B cell (primary cell): Measurements from ENCODE around the gene EPN1. TPM values are rescaled to one million over a fixed set of nuclear protein-coding genes. Genes with fewer than 3 reads are reported as not detected.
"Not testable (repeated sequence)": the region's sequence is repeated elsewhere in the genome, so short reads cannot be mapped to it uniquely, and the experiment has no call there.

ENCODE experiments used
- ATAC-seq: fragments of 200-7000 bp; cut with Tn5 transposase; one replicate; pipeline ENCODE4 v1.10.0; 2021; ENCODE audit warnings: low read depth, mild to moderate bottlenecking, moderate number of reproducible peaks, moderate library complexity
- CTCF ChIA-PET: fragments of 350-600 bp; sonication (Branson Sonifier 250); formaldehyde crosslinking; loops from one replicate; lab custom pipeline; 2021; ENCODE audit warnings: antibody characterized with exemption, inconsistent platforms; lab: Charles Lee
- POLR2A ChIA-PET: fragments of 350-600 bp; sonication (Branson Sonifier 250); formaldehyde crosslinking; loops from one replicate; lab custom pipeline; 2021; ENCODE audit warnings: antibody characterized with exemption; lab: Charles Lee
- DNase-seq: peaks from one replicate; pipeline ENCODE4 v3.0.0; 2013
- H2AFZ ChIP-seq: 2 replicates; pipeline ENCODE4 v1.6.1; 2012; ENCODE audit warnings: mild to moderate bottlenecking, low read depth, low read length; ENCODE audit not compliant: insufficient read depth, poor library complexity, severe bottlenecking
- H3K27ac ChIP-seq, 2 donors: 1 replicate in 1 of 2; 2 replicates in 1 of 2; pipeline ENCODE4 v1.5.1; 2012 to 2013; ENCODE audit warnings: low read length in 2 of 2, mild to moderate bottlenecking in 2 of 2, moderate library complexity in 1 of 2
- H3K27me3 ChIP-seq, 4 experiments: fragments of 200-600 bp in 1 of 4; sonication (generic) in 1 of 4; replicated peaks in 1 of 4; 1 replicate in 2 of 4; 2 replicates in 2 of 4; pipeline versions ENCODE4 v1.6.1 to v1.7.0; 2013 to 2016; ENCODE audit warnings: low read length in 3 of 4, mild to moderate bottlenecking in 2 of 4, mixed read lengths in 1 of 4, moderate library complexity in 1 of 4; ENCODE audit not compliant: insufficient read depth in 4 of 4, control insufficient read depth in 3 of 4; ENCODE audit errors: control extremely low read depth in 1 of 4
- H3K36me3 ChIP-seq, 2 experiments: replicated peaks in 1 of 2; 1 replicate in 1 of 2; 2 replicates in 1 of 2; pipeline versions ENCODE4 v1.6.1 to v1.7.1; 2013; ENCODE audit warnings: low read length in 1 of 2; ENCODE audit not compliant: insufficient read depth in 2 of 2, control insufficient read depth in 1 of 2; ENCODE audit errors: control extremely low read depth in 1 of 2, extremely low read depth in 1 of 2
- H3K4me1 ChIP-seq, 2 donors: fragments of 200-600 bp in 1 of 2; sonication (generic) in 1 of 2; 1 replicate in 1 of 2; 2 replicates in 1 of 2; pipeline versions ENCODE4 v1.5.1 to v1.6.1; 2013 to 2017; ENCODE audit warnings: low read length in 2 of 2; ENCODE audit not compliant: control insufficient read depth in 2 of 2, insufficient read depth in 2 of 2
- H3K4me2 ChIP-seq: replicated peaks from 2 replicates; pipeline ENCODE3; 2012; ENCODE audit warnings: mild to moderate bottlenecking, low read depth, low read length; ENCODE audit not compliant: poor library complexity, severe bottlenecking
- H3K4me3 ChIP-seq, 5 experiments: fragments of 200-600 bp in 1 of 5; sonication (generic) in 1 of 5; 1 replicate in 3 of 5; 2 replicates in 2 of 5; pipeline versions ENCODE4 v1.5.1 to v1.7.0; 2011 to 2016; ENCODE audit warnings: low read length in 4 of 5, mild to moderate bottlenecking in 4 of 5, low read depth in 2 of 5, control low read depth in 1 of 5, moderate library complexity in 1 of 5; ENCODE audit not compliant: insufficient read depth in 1 of 5; ENCODE audit errors: control extremely low read depth in 1 of 5, extremely low read depth in 1 of 5
- H3K79me2 ChIP-seq: fragments of 200-600 bp; sonication (generic); one replicate; pipeline ENCODE4 v1.6.0; 2016; ENCODE audit warnings: low read length; ENCODE audit not compliant: control insufficient read depth, insufficient read depth
- H3K9ac ChIP-seq: fragments of 200-600 bp; sonication (generic); 2 replicates; pipeline ENCODE4 v1.6.1; 2017; ENCODE audit warnings: mild to moderate bottlenecking, low read length, moderate library complexity
- H3K9me3 ChIP-seq, 3 donors: one replicate each; pipeline versions ENCODE4 v1.6.1 to v1.7.1; 2013; ENCODE audit warnings: low read length in 2 of 3; ENCODE audit not compliant: control insufficient read depth in 2 of 3, insufficient read depth in 1 of 3; ENCODE audit errors: control extremely low read depth in 1 of 3
- H4K20me1 ChIP-seq: 2 replicates; pipeline ENCODE4 v1.6.0; 2012; ENCODE audit warnings: mild to moderate bottlenecking, low read length; ENCODE audit not compliant: insufficient read depth, control insufficient read depth, poor library complexity, severe bottlenecking
- H3K27ac Mint-ChIP-seq: one replicate; pipeline ENCODE4 v1.8.0; 2021; ENCODE audit warnings: mixed read lengths
- H3K27me3 Mint-ChIP-seq: one replicate; pipeline ENCODE4 v1.8.0; 2021; ENCODE audit warnings: mixed read lengths
- H3K4me1 Mint-ChIP-seq: one replicate; pipeline ENCODE4 v1.8.0; 2021; ENCODE audit warnings: mixed read lengths
- H3K4me3 Mint-ChIP-seq: one replicate; pipeline ENCODE4 v1.8.0; 2021; ENCODE audit warnings: mixed read lengths
- H3K9me3 Mint-ChIP-seq: one replicate; pipeline ENCODE4 v1.8.0; 2022; ENCODE audit warnings: mixed read lengths; ENCODE audit not compliant: insufficient read depth
- EZH2 ChIP-seq: IDR thresholded peaks from 2 replicates; pipeline ENCODE4 v1.6.1; 2012; ENCODE audit warnings: borderline replicate concordance, low read depth, mild to moderate bottlenecking, moderate library complexity, low read length; ENCODE audit not compliant: insufficient read depth, poor library complexity, severe bottlenecking
- WGBS: methylation state at CpG from one replicate; pipeline ENCODE4 v1.1.5; 2013; ENCODE audit warnings: missing lambda C conversion rate; ENCODE audit not compliant: insufficient coverage; 5-methylcytosine and 5-hydroxymethylcytosine counted together
- intact Hi-C: fragments of 100-400 bp; cut with micrococcal nuclease; formaldehyde crosslinking; loops from one replicate; pipeline ENCODE4 v1.10.0; 2022
- polyA plus RNA-seq: library from polyadenylated mRNA; depleted of rRNA; stranded (reverse); fragments of >200 nt; gene quantifications from 2 replicates; pipeline ENCODE4 v1.2.3, GENCODE V29; 2012
- total RNA-seq, 2 donors: library from RNA; stranded (reverse); fragments of 120-200 nt in 1 of 2; gene quantifications; 1 replicate in 1 of 2; 2 replicates in 1 of 2; pipeline versions ENCODE4 v1.2.3 to v1.2.4, GENCODE V29; 2013 to 2022
- TF ChIP-seq, protein P1 (sequence below): fragments of 200-600 bp; IDR thresholded peaks from one replicate; pipeline ENCODE4 v1.8.0; 2022; ENCODE audit warnings: antibody characterized with exemption, mild to moderate bottlenecking

The EPN1 gene
- total and polyA plus RNA-seq, 2 donors (not counting 1 experiment from before 2014, with no cell fraction given): 54.4 to 63.9 TPM

- Histone ChIP-seq H2AFZ (no peak overlapping the region), H3K4me1 (no peaks in the 10 kb centered on the region), H3K9ac (no peak overlapping the region), H3K27ac (no peak overlapping the region), H3K79me2 (no peaks in the 10 kb centered on the region), H3K4me3 (no peak overlapping the region), H3K27me3 (peaks cover 0 to 11% (median 3%) of the 10 kb centered on the region in 4 experiments), H3K4me2 (no peak overlapping the region), H4K20me1 (no peaks in the 10 kb centered on the region), H3K9me3 (peaks cover 2 to 14% (median 5%) of the 10 kb centered on the region in 3 donors), H3K36me3 (no peaks in the 10 kb centered on the region)
- Mint-ChIP-seq H3K4me3 (no peak overlapping the region), H3K27me3 (peaks cover 40% of the 10 kb centered on the region), H3K27ac (no peak overlapping the region), H3K9me3 (peaks cover 7% of the 10 kb centered on the region), H3K4me1 (no peaks in the 10 kb centered on the region)
- ChIA-PET POLR2A (no interaction called here), CTCF (no interaction called here)
- intact Hi-C loops: no loop called here
- 100% methylated on average over 1 of the region's 8 CpGs for WGBS
- TF ChIP-seq, protein P1, sequence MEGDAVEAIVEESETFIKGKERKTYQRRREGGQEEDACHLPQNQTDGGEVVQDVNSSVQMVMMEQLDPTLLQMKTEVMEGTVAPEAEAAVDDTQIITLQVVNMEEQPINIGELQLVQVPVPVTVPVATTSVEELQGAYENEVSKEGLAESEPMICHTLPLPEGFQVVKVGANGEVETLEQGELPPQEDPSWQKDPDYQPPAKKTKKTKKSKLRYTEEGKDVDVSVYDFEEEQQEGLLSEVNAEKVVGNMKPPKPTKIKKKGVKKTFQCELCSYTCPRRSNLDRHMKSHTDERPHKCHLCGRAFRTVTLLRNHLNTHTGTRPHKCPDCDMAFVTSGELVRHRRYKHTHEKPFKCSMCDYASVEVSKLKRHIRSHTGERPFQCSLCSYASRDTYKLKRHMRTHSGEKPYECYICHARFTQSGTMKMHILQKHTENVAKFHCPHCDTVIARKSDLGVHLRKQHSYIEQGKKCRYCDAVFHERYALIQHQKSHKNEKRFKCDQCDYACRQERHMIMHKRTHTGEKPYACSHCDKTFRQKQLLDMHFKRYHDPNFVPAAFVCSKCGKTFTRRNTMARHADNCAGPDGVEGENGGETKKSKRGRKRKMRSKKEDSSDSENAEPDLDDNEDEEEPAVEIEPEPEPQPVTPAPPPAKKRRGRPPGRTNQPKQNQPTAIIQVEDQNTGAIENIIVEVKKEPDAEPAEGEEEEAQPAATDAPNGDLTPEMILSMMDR: no peak
- no peak for TF ChIP-seq EZH2
- DNase-seq (no peak), ATAC-seq (no peak)
Observed at GRCh38 chr19:55723491-55723890, 48.5 kb downstream of the EPN1 start.

- H3K4me3 Mint-ChIP-seq, H3K4me1 Mint-ChIP-seq, POLR2A ChIA-PET: not testable (repeated sequence)
Observed at GRCh38 chr19:55730378-55730777, 55.4 kb downstream of the EPN1 start.

More at GRCh38 chr19:55730378-55730777, 55.4 kb downstream of the EPN1 start:
- H3K9me3 ChIP-seq, H3K79me2 ChIP-seq, H3K9me3 Mint-ChIP-seq, H3K36me3 ChIP-seq, H3K27me3 ChIP-seq, H3K27me3 Mint-ChIP-seq, H4K20me1 ChIP-seq, H3K27ac Mint-ChIP-seq, H3K9ac ChIP-seq, H2AFZ ChIP-seq, H3K27ac ChIP-seq, DNase-seq, CTCF ChIA-PET, ATAC-seq, H3K4me1 ChIP-seq, intact Hi-C loops, H3K4me2 ChIP-seq, H3K4me3 ChIP-seq: not testable (repeated sequence)
- no CpG with 5 or more reads among the region's 2 CpGs for WGBS
